EL (cell line): Measurements from ENCODE around the gene TULP4.

ENCODE experiments used
- DNase-seq: peaks from one replicate; pipeline ENCODE4 v3.0.0-alpha.2; 2016

The TULP4 gene

GRCh38 chr6:158397578-158397977 lies 85.3 kb downstream of the TULP4 start:
- no peak for DNase-seq

- no peak for DNase-seq
Observed at GRCh38 chr6:158398252-158399024, 86.2 kb downstream of the TULP4 start.

GRCh38 chr6:158399040-158399700 lies 86.9 kb downstream of the TULP4 start:
- DNase-seq = no peak

GRCh38 chr6:158402184-158402583 lies 89.9 kb downstream of the TULP4 start:
- no peak for DNase-seq

GRCh38 chr6:158405321-158405831 lies 93.1 kb downstream of the TULP4 start:
- DNase-seq = peak; percentile 70

GRCh38 chr6:158405933-158406332 lies 93.7 kb downstream of the TULP4 start:
- DNase-seq = no peak

- no peak for DNase-seq
Observed at GRCh38 chr6:158406736-158407135, 94.5 kb downstream of the TULP4 start.

GRCh38 chr6:158408013-158408412 lies 95.7 kb downstream of the TULP4 start:
- DNase-seq = no peak

GRCh38 chr6:158408552-158409130 lies 96.4 kb downstream of the TULP4 start:
- peak; percentile 26 for DNase-seq

- peak; percentile 30 for DNase-seq
Observed at GRCh38 chr6:158409451-158409850, 97.2 kb downstream of the TULP4 start.

- DNase-seq = no peak
Observed at GRCh38 chr6:158410784-158411183, 98.5 kb downstream of the TULP4 start.

GRCh38 chr6:158411998-158412397 lies 99.7 kb downstream of the TULP4 start:
- peak; percentile 11 for DNase-seq

- DNase-seq = no peak
Observed at GRCh38 chr6:158413028-158413427, 100.8 kb downstream of the TULP4 start.

- DNase-seq = no peak
Observed at GRCh38 chr6:158413814-158414565, 101.7 kb downstream of the TULP4 start.

GRCh38 chr6:158414851-158415262 lies 102.6 kb downstream of the TULP4 start:
- peak; percentile 65 for DNase-seq

GRCh38 chr6:158415666-158416065 lies 103.4 kb downstream of the TULP4 start:
- no peak for DNase-seq

GRCh38 chr6:158416883-158417759 lies 104.9 kb downstream of the TULP4 start:
- peak; percentile 55 for DNase-seq

GRCh38 chr6:158417760-158418098 lies 105.5 kb downstream of the TULP4 start:
- DNase-seq = peak; percentile 60

- DNase-seq = no peak
Observed at GRCh38 chr6:158418501-158418900, 106.2 kb downstream of the TULP4 start.

- DNase-seq = no peak
Observed at GRCh38 chr6:158419339-158419909, 107.2 kb downstream of the TULP4 start.

- no peak for DNase-seq
Observed at GRCh38 chr6:158421381-158421780, 109.1 kb downstream of the TULP4 start.
